Mucosa of descending colon (tissue), 3 donors: Measurements from ENCODE around the gene WNK2. TPM values are rescaled to one million over a fixed set of nuclear protein-coding genes. Genes with fewer than 3 reads are reported as not detected.

Experiments used
- ATAC-seq: fragments of 200-7000 bp; cut with Tn5 transposase; one replicate; pipeline ENCODE4 v1.9.1; 2020; ENCODE audit warnings: mild to moderate bottlenecking, moderate library complexity
- DNase-seq, 3 donors: peaks; one replicate each; pipeline ENCODE4 v3.0.0-alpha.2; 2020
- H3K36me3 ChIP-seq: fragments of 200-600 bp; one replicate; pipeline ENCODE4 v1.8.0; 2021; ENCODE audit warnings: low read depth, mild to moderate bottlenecking
- H3K4me1 ChIP-seq: fragments of 200-600 bp; one replicate; pipeline ENCODE4 v1.8.0; 2021; ENCODE audit warnings: low read depth, mild to moderate bottlenecking
- H3K4me3 ChIP-seq: fragments of 200-600 bp; one replicate; pipeline ENCODE4 v1.8.0; 2021; ENCODE audit warnings: mild to moderate bottlenecking
- H3K9me3 ChIP-seq: fragments of 200-600 bp; one replicate; pipeline ENCODE4 v1.8.0; 2021; ENCODE audit warnings: mild to moderate bottlenecking
- CTCF ChIP-seq: fragments of 200-600 bp; IDR thresholded peaks from one replicate; pipeline ENCODE4 v1.8.0; 2022; ENCODE audit warnings: antibody characterized with exemption, mild to moderate bottlenecking
- intact Hi-C, 2 donors: fragments of 100-400 bp; cut with DNase I in 1 of 2; cut with micrococcal nuclease in 1 of 2; formaldehyde crosslinking; loops; one replicate each; pipeline versions ENCODE4 v1.11.0 to v1.11.1; 2022; cut with DNase I, micrococcal nuclease
- long read RNA-seq, 2 donors: library from polyadenylated mRNA; unstranded; transcript quantifications; one replicate each; pipeline ENCODE4 v2.0.0, GENCODE V29; 2019 to 2021
- total RNA-seq, 3 donors: library from RNA; stranded (reverse); fragmentation: NEBNext Ultra II Directional in 2 of 3; extraction: Animal tissue kit (Norgen Biotek cat#: 25700) in 2 of 3; gene quantifications; one replicate each; pipeline versions ENCODE4 v1.2.1 to v1.2.4, GENCODE V29; 2021 to 2023
- donor health status: DM: no; HTN: no; CAD: no; lungs with moderate emphysema.
- donor health status: DM: no; HTN: no; CAD: no.
- donor health status: DM: no; HTN: yes; CAD: no.

The WNK2 gene
- total RNA-seq: 100 to 1,000 TPM; 175 to 276 (median 201) TPM
- long read RNA-seq, donor 1, partial matches to known transcripts: 31 of 77 reads
- long read RNA-seq, donor 1, other reads (novel, unspliced or antisense): 45 of 77 reads
- long read RNA-seq, donor 2, partial matches to known transcripts: 2 of 16 reads
- long read RNA-seq, donor 2, other reads (novel, unspliced or antisense): 12 of 16 reads

DNA sequence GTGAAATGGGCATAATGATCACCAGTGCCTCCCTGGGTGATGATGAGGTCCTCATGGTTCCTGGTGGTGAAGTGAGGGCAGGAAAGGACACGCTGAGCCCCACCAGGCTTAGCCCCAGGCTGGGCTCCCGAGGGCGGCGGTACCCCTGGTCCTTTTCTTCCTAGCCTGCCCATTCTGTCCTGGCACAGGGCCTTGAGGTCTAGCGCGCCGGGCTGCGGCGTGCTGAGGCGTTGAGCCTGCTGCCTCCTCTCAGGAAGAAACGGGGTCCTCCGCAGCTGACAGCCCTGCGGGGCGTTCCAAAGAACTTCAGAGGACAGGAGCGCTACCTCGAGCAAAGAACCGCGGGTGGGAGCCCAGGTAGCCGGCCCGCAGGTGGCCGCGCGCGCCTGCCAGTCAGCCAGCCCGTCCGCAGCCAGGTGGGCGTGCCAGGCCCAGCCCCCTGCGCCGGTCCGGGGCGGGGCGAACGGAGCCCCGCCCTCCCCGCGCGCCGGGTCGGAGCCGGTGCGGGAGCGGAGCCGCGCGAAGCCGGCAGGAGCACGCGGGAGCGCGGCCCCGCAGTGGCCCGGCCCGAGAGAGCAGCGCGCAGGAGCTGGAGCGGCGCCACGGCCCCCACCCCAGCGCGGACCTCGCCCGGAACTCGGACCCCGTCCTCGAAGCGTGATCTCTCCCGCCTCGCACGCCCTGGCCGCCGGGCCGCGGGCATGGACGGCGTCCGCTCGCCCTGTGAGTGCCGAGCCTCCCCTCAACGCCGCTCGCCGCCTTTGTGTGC, at the start of gene WNK2:
WNK2 (plus strand) TSS at position 477 of the 769 bp plus-strand sequence. CDS start 791 bp downstream, outside the sequence.
- peaks cover 15% of the 10 kb centered on the region for H3K4me1 ChIP-seq
- TF ChIP-seq CTCF: no peak
- peak in 2 of 3 donors; percentile 67 to 82 for DNase-seq
- H3K4me3 ChIP-seq: peak within 1 kb of the TSS; percentile 38
- peak; percentile 81 for ATAC-seq
- H3K36me3 ChIP-seq: no peaks in the 10 kb centered on the region
- intact Hi-C loops: no loop called here
- no peaks in the 10 kb centered on the region for H3K9me3 ChIP-seq

DNA sequence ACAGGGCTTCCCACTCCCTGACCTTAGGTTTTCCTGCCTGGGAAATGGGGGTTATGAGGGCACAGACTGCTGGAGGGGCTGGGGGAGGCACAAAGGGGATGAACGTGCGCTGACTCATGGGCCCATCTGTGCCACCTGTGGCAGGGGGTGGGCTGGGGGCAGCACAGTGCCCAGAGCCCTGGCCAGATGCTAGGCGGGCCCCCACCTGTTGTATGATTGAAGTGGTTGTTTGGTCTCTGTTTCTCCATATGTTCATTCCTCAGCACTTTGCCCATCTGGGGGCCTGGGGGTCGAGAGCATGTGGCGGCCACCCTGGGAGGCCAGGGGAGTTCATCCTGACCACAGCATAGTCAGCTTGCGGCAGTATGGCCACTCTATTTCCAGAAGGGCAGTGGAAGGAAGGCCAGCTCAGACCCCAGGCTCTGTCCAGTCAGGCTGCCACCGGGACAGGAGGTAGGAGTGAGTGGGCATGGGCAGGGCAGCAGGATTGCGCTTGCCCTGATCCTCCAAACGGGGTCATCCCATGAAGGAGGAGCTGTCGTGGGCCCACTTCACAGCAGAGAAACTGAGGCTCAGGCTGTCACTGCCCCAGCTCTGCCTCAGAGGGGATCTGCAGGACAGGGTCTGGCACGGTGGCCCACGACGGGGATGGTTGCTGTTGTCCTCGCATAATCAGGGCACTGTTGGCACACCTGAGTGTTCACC, 49.0 kb upstream of the WNK2 start:
- H3K4me3 ChIP-seq: peak overlapping the region; percentile 47
- H3K9me3 ChIP-seq: no peaks in the 10 kb centered on the region
- ATAC-seq (no peak), DNase-seq (peak in 2 of 3 donors; percentile 33 to 52)
- intact Hi-C loops: no loop called here
- no peaks in the 10 kb centered on the region for H3K36me3 ChIP-seq
- H3K4me1 ChIP-seq: peaks cover 29% of the 10 kb centered on the region
- no peak for TF ChIP-seq CTCF

DNA sequence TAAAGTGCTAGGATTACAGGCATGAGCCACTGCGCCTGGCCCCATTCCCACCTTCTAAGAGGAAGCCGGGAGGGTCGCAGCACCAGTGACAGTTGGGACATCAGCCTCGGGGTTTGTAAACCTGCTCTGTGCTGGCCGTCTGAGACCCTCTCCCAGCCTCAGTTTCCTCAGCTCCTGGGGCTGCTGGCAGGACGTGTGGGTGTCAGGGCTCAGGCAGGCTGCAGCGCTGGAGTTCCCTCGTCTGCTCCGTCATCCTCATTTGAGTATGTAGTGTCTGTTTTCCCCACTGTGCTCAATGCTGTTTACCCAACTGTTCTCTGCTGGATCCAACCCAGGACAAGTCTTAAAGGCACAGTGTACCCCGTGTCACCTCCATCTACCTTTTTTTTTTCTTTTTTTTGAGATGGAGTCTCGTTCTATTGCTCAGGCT, 47.9 kb upstream of the WNK2 start:
- no peaks in the 10 kb centered on the region for H3K36me3 ChIP-seq
- no peak overlapping the region for H3K4me3 ChIP-seq
- no peak for TF ChIP-seq CTCF
- DNase-seq (peak; percentile 35 to 54 (median 52)), ATAC-seq (peak; percentile 6)
- intact Hi-C loops: no loop called here
- H3K9me3 ChIP-seq: no peaks in the 10 kb centered on the region
- H3K4me1 ChIP-seq: peaks cover 29% of the 10 kb centered on the region

GRCh38 chr9:93137362-93137761, 46.6 kb upstream of the WNK2 start:
- Histone ChIP-seq H3K9me3 (no peaks in the 10 kb centered on the region), H3K36me3 (no peaks in the 10 kb centered on the region), H3K4me3 (no peak overlapping the region), H3K4me1 (peaks cover 25% of the 10 kb centered on the region)
- intact Hi-C loops: no loop called here
- ATAC-seq: no peak
- peak in 2 of 3 donors; percentile 60 to 72 for DNase-seq
- TF ChIP-seq CTCF: no peak

DNA sequence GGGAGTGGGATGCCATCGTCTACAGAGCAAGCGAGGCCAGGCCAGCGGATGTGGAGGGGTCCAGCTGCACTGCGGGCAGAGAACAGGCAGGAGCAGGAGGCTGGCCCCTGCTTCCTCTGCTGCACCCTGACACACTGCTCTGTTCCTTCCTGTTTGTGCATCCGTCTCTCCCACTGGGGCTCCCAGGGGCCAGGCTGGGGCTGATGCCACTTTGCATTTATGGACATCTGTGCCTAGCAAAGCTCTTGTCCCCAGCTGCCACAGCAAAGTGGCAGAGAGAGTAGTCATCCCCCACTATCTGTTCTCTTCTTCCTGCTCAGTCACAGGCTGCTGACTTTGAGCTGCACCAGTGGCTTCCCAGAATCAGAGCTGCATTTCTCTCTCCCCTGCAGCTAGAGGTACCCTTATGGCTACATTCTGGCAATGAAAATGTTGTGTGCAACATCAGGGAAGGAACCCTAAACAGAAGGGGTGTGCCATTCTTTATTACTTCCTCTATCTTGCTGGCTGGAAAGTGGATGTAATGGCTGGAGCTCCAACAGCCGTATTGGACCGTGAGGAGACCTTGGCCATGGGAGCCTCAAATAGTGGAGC, 45.7 kb upstream of the WNK2 start:
- intact Hi-C loops: no loop called here
- Histone ChIP-seq H3K4me1 (peaks cover 16% of the 10 kb centered on the region), H3K9me3 (no peaks in the 10 kb centered on the region), H3K4me3 (no peak overlapping the region), H3K36me3 (no peaks in the 10 kb centered on the region)
- ATAC-seq (no peak), DNase-seq (peak in 1 of 3 donors; percentile 56)
- TF ChIP-seq CTCF: no peak
